HepG2 (cell line): Measurements from ENCODE around the gene CDK7. TPM values are rescaled to one million over a fixed set of nuclear protein-coding genes. Genes with fewer than 3 reads are reported as not detected.

ENCODE experiments used
- ATAC-seq: fragments of 200-7000 bp; cut with Tn5 transposase; 3 replicates; pipeline ENCODE4 v1.9.1; 2020; ENCODE audit warnings: mild to moderate bottlenecking, moderate library complexity
- BruUV-seq: library from RNA; stranded (reverse); fragments of 400-500 nt; replicated peaks from 2 replicates; lab custom pipeline; 2021; lab: Mats Ljungman, UMichigan
- CTCF ChIA-PET: fragments of 300-600 bp; formaldehyde crosslinking; extraction: SDS; loops from one replicate; lab custom pipeline; 2021; ENCODE audit warnings: low total read pairs, inconsistent platforms, low intra/inter-chr PET ratio; lab: Yijun Ruan, JAX
- POLR2A ChIA-PET: fragments of 350-600 bp; sonication (Branson Sonifier 250); formaldehyde crosslinking; loops from one replicate; lab custom pipeline; 2020; ENCODE audit warnings: antibody characterized with exemption, inconsistent platforms; lab: Yijun Ruan, JAX
- DNase-seq: peaks from one replicate; pipeline ENCODE4 v3.0.0-alpha.2; 2015; ENCODE audit warnings: low spot score
- FAIRE-seq: peaks from 3 replicates; lab custom pipeline; 2011; peaks lifted over from hg19 to GRCh38; lab: Jason Lieb, UNC
- H2AFZ ChIP-seq: one replicate; pipeline ENCODE4 v1.6.1; 2011; ENCODE audit warnings: low read length, inconsistent platforms
- H3K27ac ChIP-seq: fragments of 300-600 bp; 3 replicates; pipeline ENCODE4 v1.8.0; 2011; ENCODE audit warnings: mixed run types, mild to moderate bottlenecking, mixed read lengths, low read length, inconsistent platforms; ENCODE audit not compliant: insufficient read depth; ENCODE audit errors: extremely low read length
- H3K27me3 ChIP-seq, 2 experiments: fragments of 200-600 bp in 1 of 2; 2 replicates in 1 of 2; 3 replicates in 1 of 2; pipeline versions ENCODE4 v1.6.0 to v1.8.0; 2011; ENCODE audit warnings: low read length in 2 of 2, mild to moderate bottlenecking in 2 of 2, moderate library complexity in 2 of 2, inconsistent platforms in 1 of 2; ENCODE audit not compliant: insufficient read depth in 2 of 2, control insufficient read depth in 1 of 2
- H3K36me3 ChIP-seq, 2 experiments: fragments of 200-600 bp in 1 of 2; replicated peaks in 1 of 2; 2 replicates in 1 of 2; 3 replicates in 1 of 2; pipeline versions ENCODE4 v1.5.1 to v1.8.0; 2011; ENCODE audit warnings: low read length in 2 of 2, inconsistent platforms in 1 of 2; ENCODE audit not compliant: insufficient read depth in 2 of 2, control insufficient read depth in 1 of 2
- H3K4me1 ChIP-seq: 2 replicates; pipeline ENCODE4 v1.5.1; 2012; ENCODE audit warnings: low read length, inconsistent platforms; ENCODE audit not compliant: insufficient read depth
- H3K4me2 ChIP-seq: 2 replicates; pipeline ENCODE4 v1.6.0; 2011; ENCODE audit warnings: low read depth, low read length, inconsistent platforms
- H3K4me3 ChIP-seq, 3 experiments: fragments of 200-600 bp in 1 of 3; sonication (generic), shearing (Covaris generic) in 1 of 3; replicated peaks in 1 of 3; 2 replicates each; pipeline ENCODE4 v1.5.1; 2011 to 2016; ENCODE audit warnings: low read length in 3 of 3, inconsistent platforms in 2 of 3, low read depth in 2 of 3, mild to moderate bottlenecking in 2 of 3, control low read depth in 1 of 3, mixed read lengths in 1 of 3; ENCODE audit not compliant: insufficient read depth in 1 of 3
- H3K79me2 ChIP-seq: one replicate; pipeline ENCODE4 v1.6.1; 2011; ENCODE audit warnings: low read length, inconsistent platforms; ENCODE audit not compliant: insufficient read depth
- H3K9ac ChIP-seq: 2 replicates; pipeline ENCODE4 v1.6.0; 2011; ENCODE audit warnings: mild to moderate bottlenecking, low read depth, low read length, inconsistent platforms; ENCODE audit not compliant: insufficient read depth
- H3K9me3 ChIP-seq: 2 replicates; pipeline ENCODE4 v1.5.1; 2012; ENCODE audit warnings: mild to moderate bottlenecking, low read length
- H4K20me1 ChIP-seq: 2 replicates; pipeline ENCODE4 v1.6.0; 2011; ENCODE audit warnings: inconsistent platforms, mild to moderate bottlenecking, low read length, moderate library complexity; ENCODE audit not compliant: insufficient read depth
- ARID5B ChIP-seq: IDR thresholded peaks from 2 replicates; pipeline ENCODE4 v1.4.0; 2020; ENCODE audit warnings: mild to moderate bottlenecking, missing genetic modification reagents
- ARNT ChIP-seq: fragments of 450-650 bp; IDR thresholded peaks from 2 replicates; pipeline ENCODE4 v1.6.1; 2017
- FOSL1 ChIP-seq: sonication (generic); formaldehyde crosslinking; IDR thresholded peaks from 2 replicates; pipeline ENCODE4 v1.9.0; 2021; ENCODE audit warnings: missing genetic modification reagents, borderline replicate concordance
- HOXA9 ChIP-seq: sonication (generic); formaldehyde crosslinking; IDR thresholded peaks from 2 replicates; pipeline ENCODE4 v1.8.1; 2022; ENCODE audit warnings: missing genetic modification reagents, mild to moderate bottlenecking, moderate library complexity, borderline replicate concordance
- MEF2D ChIP-seq: sonication (generic); formaldehyde crosslinking; IDR thresholded peaks from 2 replicates; pipeline ENCODE4 v1.5.1; 2020; ENCODE audit warnings: mild to moderate bottlenecking, missing genetic modification reagents
- MZF1 ChIP-seq: sonication (generic); formaldehyde crosslinking; IDR thresholded peaks from 2 replicates; pipeline ENCODE4 v1.8.1; 2023; ENCODE audit warnings: mild to moderate bottlenecking, missing genetic modification reagents, borderline replicate concordance
- ZEB1 ChIP-seq: IDR thresholded peaks from 2 replicates; pipeline ENCODE4 v1.6.1; 2012; ENCODE audit warnings: mild to moderate bottlenecking, low read depth, inconsistent platforms; ENCODE audit not compliant: insufficient replicate concordance
- ZMAT3 ChIP-seq: sonication (generic); formaldehyde crosslinking; conservative IDR thresholded peaks from 2 replicates; pipeline ENCODE4 v1.7.0; 2021; ENCODE audit warnings: missing genetic modification reagents
- ZNF430 ChIP-seq: sonication (generic); formaldehyde crosslinking; IDR thresholded peaks from 2 replicates; pipeline ENCODE4 v1.9.0; 2021; ENCODE audit warnings: mild to moderate bottlenecking, missing genetic modification reagents
- WGBS: methylation state at CpG from one replicate; pipeline ENCODE4 v1.1.6; 2017; ENCODE audit warnings: low lambda C conversion rate; 5-methylcytosine and 5-hydroxymethylcytosine counted together
- in situ Hi-C: cut with HindIII; loops from 2 replicates; pipeline ENCODE4 v1.10.0; 2017; ENCODE audit warnings: low pct_unique_long_range_greater_than_20kb; ENCODE audit not compliant: extremely low pct_ligation_motif_present
- intact Hi-C: fragments of 100-400 bp; cut with micrococcal nuclease; formaldehyde crosslinking; loops from one replicate; pipeline ENCODE4 v1.10.0; 2022; ENCODE audit not compliant: unreplicated experiment
- polyA plus RNA-seq, 8 experiments: library from polyadenylated mRNA; depleted of rRNA in 3 of 8; stranded (reverse) in 7 of 8; unstranded in 1 of 8; fragments of >200 nt; fragmentation: Illumina TruSeq in 4 of 8; extraction: Trizol in 4 of 8; gene quantifications; 2 replicates each; pipeline versions ENCODE4 v1.2.1 to v1.2.3, GENCODE V29; 2011 to 2016; ENCODE audit warnings: low read depth in 4 of 8, missing spikeins in 1 of 8, mixed read lengths in 1 of 8; ENCODE audit not compliant: insufficient read depth in 1 of 8
- total RNA-seq, 5 experiments: library from RNA; depleted of rRNA; stranded (reverse); fragments of >200 nt; fragmentation: Illumina TruSeq; extraction: Trizol; gene quantifications; 2 replicates each; pipeline ENCODE4 v1.2.3, GENCODE V29; 2016; ENCODE audit warnings: low read depth in 1 of 5
- TF ChIP-seq, protein P1 (sequence below), 2 experiments: fragments of 450-650 bp in 1 of 2; sonication (generic) in 1 of 2; formaldehyde crosslinking in 1 of 2; IDR thresholded peaks; 2 replicates each; pipeline versions ENCODE4 v1.6.1 to v1.8.0; 2016 to 2022; ENCODE audit warnings: antibody characterized with exemption in 1 of 2, mild to moderate bottlenecking in 1 of 2, missing genetic modification reagents in 1 of 2
- TF ChIP-seq, protein P2 (sequence below): sonication (generic); formaldehyde crosslinking; IDR thresholded peaks from 2 replicates; pipeline ENCODE4 v1.8.0; 2022; ENCODE audit warnings: mild to moderate bottlenecking, missing genetic modification reagents, moderate library complexity

Gene CDK7
- total and polyA plus RNA-seq, 2 of the 13 experiments (the other 11 are each of a cell fraction or from before 2014, with no cell fraction given), result 41.2 to 54.9 TPM

DNA sequence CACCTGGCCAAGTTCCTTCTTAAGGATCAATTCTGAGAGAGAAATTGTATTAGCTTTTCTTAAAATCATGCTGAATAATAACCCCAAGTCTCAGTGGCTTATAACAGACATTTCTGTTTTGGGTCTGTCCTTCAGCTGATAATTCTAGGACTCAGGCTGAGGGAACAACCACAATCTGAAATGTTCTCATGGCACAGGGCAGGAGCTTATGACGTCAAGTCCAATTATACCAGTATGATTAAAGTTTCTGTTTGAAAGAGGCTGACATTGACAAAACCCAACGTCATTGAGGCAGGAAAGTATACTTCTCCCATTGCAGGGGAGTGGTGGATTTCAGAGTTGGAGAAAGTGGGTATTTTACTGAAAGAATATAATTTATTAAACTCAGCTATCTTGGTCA lies 23.5 kb upstream of the CDK7 start:
- no peak overlapping the region for H3K4me2 ChIP-seq
- no peak overlapping the region for H3K9ac ChIP-seq
- intact Hi-C loops (no loop called here), in situ Hi-C loops (no loop called here)
- ATAC-seq (no peak), DNase-seq (no peak), FAIRE-seq (no peak)
- no peak overlapping the region for H3K27ac ChIP-seq
- ChIA-PET POLR2A (no interaction called here), CTCF (no interaction called here)
- H2AFZ ChIP-seq, result no peak overlapping the region
- no peaks in the 10 kb centered on the region for H3K27me3 ChIP-seq
- BruUV-seq, result no TSS peak
- H3K9me3 ChIP-seq, result no peaks in the 10 kb centered on the region
- peaks cover 29% of the 10 kb centered on the region for H3K4me1 ChIP-seq
- H4K20me1 ChIP-seq, result no peaks in the 10 kb centered on the region
- H3K79me2 ChIP-seq, result no peaks in the 10 kb centered on the region
- no peak overlapping the region for H3K4me3 ChIP-seq
- WGBS, result 100% methylated on average over 2 of the region's 2 CpGs
- H3K36me3 ChIP-seq, result peaks cover 0 to 2% of the 10 kb centered on the region in 2 experiments; a peak in 1 of 5 replicates
- TF ChIP-seq, protein P1, sequence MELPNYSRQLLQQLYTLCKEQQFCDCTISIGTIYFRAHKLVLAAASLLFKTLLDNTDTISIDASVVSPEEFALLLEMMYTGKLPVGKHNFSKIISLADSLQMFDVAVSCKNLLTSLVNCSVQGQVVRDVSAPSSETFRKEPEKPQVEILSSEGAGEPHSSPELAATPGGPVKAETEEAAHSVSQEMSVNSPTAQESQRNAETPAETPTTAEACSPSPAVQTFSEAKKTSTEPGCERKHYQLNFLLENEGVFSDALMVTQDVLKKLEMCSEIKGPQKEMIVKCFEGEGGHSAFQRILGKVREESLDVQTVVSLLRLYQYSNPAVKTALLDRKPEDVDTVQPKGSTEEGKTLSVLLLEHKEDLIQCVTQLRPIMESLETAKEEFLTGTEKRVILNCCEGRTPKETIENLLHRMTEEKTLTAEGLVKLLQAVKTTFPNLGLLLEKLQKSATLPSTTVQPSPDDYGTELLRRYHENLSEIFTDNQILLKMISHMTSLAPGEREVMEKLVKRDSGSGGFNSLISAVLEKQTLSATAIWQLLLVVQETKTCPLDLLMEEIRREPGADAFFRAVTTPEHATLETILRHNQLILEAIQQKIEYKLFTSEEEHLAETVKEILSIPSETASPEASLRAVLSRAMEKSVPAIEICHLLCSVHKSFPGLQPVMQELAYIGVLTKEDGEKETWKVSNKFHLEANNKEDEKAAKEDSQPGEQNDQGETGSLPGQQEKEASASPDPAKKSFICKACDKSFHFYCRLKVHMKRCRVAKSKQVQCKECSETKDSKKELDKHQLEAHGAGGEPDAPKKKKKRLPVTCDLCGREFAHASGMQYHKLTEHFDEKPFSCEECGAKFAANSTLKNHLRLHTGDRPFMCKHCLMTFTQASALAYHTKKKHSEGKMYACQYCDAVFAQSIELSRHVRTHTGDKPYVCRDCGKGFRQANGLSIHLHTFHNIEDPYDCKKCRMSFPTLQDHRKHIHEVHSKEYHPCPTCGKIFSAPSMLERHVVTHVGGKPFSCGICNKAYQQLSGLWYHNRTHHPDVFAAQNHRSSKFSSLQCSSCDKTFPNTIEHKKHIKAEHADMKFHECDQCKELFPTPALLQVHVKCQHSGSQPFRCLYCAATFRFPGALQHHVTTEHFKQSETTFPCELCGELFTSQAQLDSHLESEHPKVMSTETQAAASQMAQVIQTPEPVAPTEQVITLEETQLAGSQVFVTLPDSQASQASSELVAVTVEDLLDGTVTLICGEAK (IDR thresholded peaks at IDR 0.05), result no peak
- TF ChIP-seq, protein P1 (CRISPR knock-in tag; IDR thresholded peaks at IDR 0.05), result no peak
- TF ChIP-seq ARNT (no peak), MZF1 (no peak), FOSL1 (CRISPR knock-in tag) (no peak), ARID5B (CRISPR knock-in tag) (no peak), ZEB1 (no peak), MEF2D (CRISPR knock-in tag) (no peak), HOXA9 (CRISPR knock-in tag) (no peak), ZNF430 (CRISPR knock-in tag) (no peak), ZMAT3 (CRISPR knock-in tag) (no peak)
- TF ChIP-seq, protein P2, sequence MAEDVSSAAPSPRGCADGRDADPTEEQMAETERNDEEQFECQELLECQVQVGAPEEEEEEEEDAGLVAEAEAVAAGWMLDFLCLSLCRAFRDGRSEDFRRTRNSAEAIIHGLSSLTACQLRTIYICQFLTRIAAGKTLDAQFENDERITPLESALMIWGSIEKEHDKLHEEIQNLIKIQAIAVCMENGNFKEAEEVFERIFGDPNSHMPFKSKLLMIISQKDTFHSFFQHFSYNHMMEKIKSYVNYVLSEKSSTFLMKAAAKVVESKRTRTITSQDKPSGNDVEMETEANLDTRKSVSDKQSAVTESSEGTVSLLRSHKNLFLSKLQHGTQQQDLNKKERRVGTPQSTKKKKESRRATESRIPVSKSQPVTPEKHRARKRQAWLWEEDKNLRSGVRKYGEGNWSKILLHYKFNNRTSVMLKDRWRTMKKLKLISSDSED, result no peak
